GM12878 (cell line): Measurements from ENCODE around the gene HOXD1. TPM values are rescaled to one million over a fixed set of nuclear protein-coding genes. Genes with fewer than 3 reads are reported as not detected.

Source experiments
- ATAC-seq: fragments of 200-7000 bp; cut with Tn5 transposase; 3 replicates; pipeline ENCODE4 v1.9.1; 2020; ENCODE audit warnings: mild to moderate bottlenecking, moderate library complexity
- BruUV-seq: library from RNA; stranded (reverse); fragments of 400-500 nt; replicated peaks from 2 replicates; lab custom pipeline; 2021; lab: Mats Ljungman, UMichigan
- CTCF ChIA-PET: fragments of 300-600 bp; sonication (Branson Sonifier 250); formaldehyde crosslinking; extraction: SDS; loops from one replicate; lab custom pipeline; 2021; ENCODE audit warnings: inconsistent platforms; lab: Yijun Ruan, JAX
- POLR2A ChIA-PET: fragments of 350-600 bp; formaldehyde crosslinking; extraction: SDS; loops from one replicate; lab custom pipeline; 2021; ENCODE audit warnings: inconsistent platforms; lab: Charles Lee
- RAD21 ChIA-PET: fragments of 300-600 bp; sonication (Branson Sonifier 250); formaldehyde crosslinking; loops from one replicate; lab custom pipeline; 2023; ENCODE audit warnings: antibody characterized with exemption; ENCODE audit not compliant: unreplicated experiment; lab: Charles Lee
- SMC1A ChIA-PET: fragments of 300-600 bp; sonication (Branson Sonifier 250); formaldehyde crosslinking; loops from one replicate; lab custom pipeline; 2023; ENCODE audit not compliant: unreplicated experiment, uncharacterized antibody; lab: Charles Lee
- DNase-seq: peaks from one replicate; pipeline ENCODE4 v3.0.0-alpha.2; 2011; ENCODE audit warnings: low read depth, low spot score
- FAIRE-seq: peaks from 3 replicates; lab custom pipeline; 2011; peaks lifted over from hg19 to GRCh38; lab: Jason Lieb, UNC
- H2AFZ ChIP-seq: 2 replicates; pipeline ENCODE4 v1.6.0; 2011; ENCODE audit warnings: low read depth, low read length, control low read depth; ENCODE audit not compliant: control insufficient read depth
- H3K27ac ChIP-seq: 2 replicates; pipeline ENCODE4 v1.5.1; 2011; ENCODE audit warnings: control low read depth; ENCODE audit not compliant: control insufficient read depth, insufficient read depth
- H3K27me3 ChIP-seq, 2 experiments: replicated peaks in 1 of 2; 2 replicates each; pipeline versions ENCODE4 v1.6.0 to v1.6.1; 2011; ENCODE audit warnings: low read length in 1 of 2; ENCODE audit not compliant: control insufficient read depth in 2 of 2, insufficient read depth in 2 of 2
- H3K36me3 ChIP-seq, 2 experiments: 2 replicates each; pipeline ENCODE4 v1.5.1; 2011; ENCODE audit warnings: low read length in 1 of 2; ENCODE audit not compliant: control insufficient read depth in 2 of 2, insufficient read depth in 2 of 2
- H3K4me1 ChIP-seq: 2 replicates; pipeline ENCODE4 v1.6.1; 2011; ENCODE audit warnings: mild to moderate bottlenecking, low read length, moderate library complexity, mixed read lengths; ENCODE audit not compliant: control insufficient read depth, insufficient read depth
- H3K4me2 ChIP-seq: 2 replicates; pipeline ENCODE4 v1.6.0; 2011; ENCODE audit warnings: control low read depth; ENCODE audit not compliant: control insufficient read depth, insufficient read depth
- H3K4me3 ChIP-seq: fragments of 200-600 bp; sonication (generic); 2 replicates; pipeline ENCODE4 v1.5.1; 2016
- H3K79me2 ChIP-seq: 2 replicates; pipeline ENCODE4 v1.6.0; 2011; ENCODE audit warnings: low read length; ENCODE audit not compliant: control insufficient read depth, insufficient read depth
- H3K9ac ChIP-seq: 2 replicates; pipeline ENCODE4 v1.8.0; 2011; ENCODE audit warnings: low read length, control low read depth, mixed read lengths; ENCODE audit not compliant: control insufficient read depth, insufficient read depth
- H3K9me3 ChIP-seq: replicated peaks from 3 replicates; pipeline ENCODE4 v1.5.1; 2011; ENCODE audit warnings: mild to moderate bottlenecking, low read length; ENCODE audit not compliant: control insufficient read depth, insufficient read depth
- H4K20me1 ChIP-seq: 2 replicates; pipeline ENCODE4 v1.6.0; 2011; ENCODE audit not compliant: control insufficient read depth, insufficient read depth
- CHD4 ChIP-seq: fragments of 200-600 bp; sonication (generic); IDR thresholded peaks from 2 replicates; pipeline ENCODE4 v1.6.1; 2016; ENCODE audit warnings: mild to moderate bottlenecking
- EED ChIP-seq: sonication (generic); IDR thresholded peaks from 2 replicates; pipeline ENCODE4 v1.6.1; 2016; ENCODE audit warnings: antibody characterized with exemption, low read depth
- EZH2 ChIP-seq: IDR thresholded peaks from 2 replicates; pipeline ENCODE4 v1.6.1; 2012; ENCODE audit warnings: low read depth, mild to moderate bottlenecking, control low read depth, inconsistent platforms, low read length, borderline replicate concordance; ENCODE audit not compliant: control insufficient read depth
- POLR2AphosphoS2 ChIP-seq: IDR thresholded peaks from 2 replicates; pipeline ENCODE4 v1.6.1; 2011; ENCODE audit warnings: low read depth, mild to moderate bottlenecking, low read length, improper control_type of control experiment, moderate library complexity
- SUZ12 ChIP-seq: fragments of 200-600 bp; sonication (generic); IDR thresholded peaks from one replicate; pipeline ENCODE4 v1.6.1; 2018; ENCODE audit warnings: antibody characterized with exemption, mild to moderate bottlenecking; ENCODE audit not compliant: unreplicated experiment
- ZBTB33 ChIP-seq: fragments of 450-650 bp; IDR thresholded peaks from 2 replicates; pipeline ENCODE4 v1.6.1; 2017; ENCODE audit warnings: mild to moderate bottlenecking
- WGBS: methylation state at CpG from one replicate; pipeline ENCODE4 v1.1.6; 2016; ENCODE audit warnings: low lambda C conversion rate; ENCODE audit not compliant: insufficient replicate concordance, insufficient coverage; ENCODE audit errors: missing lambda C conversion rate; 5-methylcytosine and 5-hydroxymethylcytosine counted together
- in situ Hi-C: fragments of 300-500 bp; cut with MboI; formaldehyde crosslinking; loops from 9 replicates; pipeline ENCODE4 v1.14.3; 2018; ENCODE audit warnings: mixed read lengths
- intact Hi-C: fragments of 100-400 bp; cut with micrococcal nuclease; formaldehyde crosslinking; loops from one replicate; pipeline ENCODE4 v1.14.2; 2022; ENCODE audit not compliant: unreplicated experiment
- polyA plus RNA-seq, 11 experiments: library from polyadenylated mRNA; depleted of rRNA in 4 of 11; unstranded in 6 of 11; stranded (reverse) in 5 of 11; fragments of >200 nt; fragmentation: Nextera tagmentation in 4 of 11; fragmentation: Illumina TruSeq in 1 of 11; extraction: Ambion mirVana in 4 of 11; extraction: Trizol in 1 of 11; gene quantifications; 1 replicate in 1 of 11; 2 replicates in 10 of 11; pipeline versions ENCODE4 v1.2.1 to v1.2.3, GENCODE V29; 2011 to 2016; ENCODE audit warnings: inconsistent platforms in 2 of 11, missing spikeins in 2 of 11, low read depth in 1 of 11
- total RNA-seq, 4 experiments: library from RNA; depleted of rRNA in 3 of 4; stranded (reverse); fragments of >200 nt in 3 of 4; fragmentation: Illumina TruSeq in 1 of 4; extraction: Trizol in 1 of 4; gene quantifications; 2 replicates each; pipeline versions ENCODE4 v1.2.1 to v1.2.3, GENCODE V29; 2013 to 2021

The HOXD1 gene
- total and polyA plus RNA-seq, 10 of the 15 experiments (the other 5 are each of a cell fraction or from before 2014, with no cell fraction given): not detected

- in situ Hi-C loops (no loop called here), intact Hi-C loops (no loop called here)
- Histone ChIP-seq H3K9ac (no peak overlapping the region), H3K27me3 (peaks cover 2 to 23% of the 10 kb centered on the region in 2 experiments), H3K36me3 (no peaks in the 10 kb centered on the region), H3K4me1 (no peaks in the 10 kb centered on the region), H3K4me2 (0 out of 2 replicates have a peak overlapping the region, but pooled peaks have one; percentile 14), H4K20me1 (no peaks in the 10 kb centered on the region), H3K79me2 (no peaks in the 10 kb centered on the region), H2AFZ (no peak overlapping the region), H3K27ac (no peak overlapping the region), H3K4me3 (no peak overlapping the region), H3K9me3 (no peaks in the 10 kb centered on the region; the same call in 2 of the 3 replicates)
- POLR2A ChIA-PET: no interaction called here
- CTCF ChIA-PET: no interaction called here
- no TSS peak for BruUV-seq
- FAIRE-seq: no peak
- RAD21 ChIA-PET: no interaction called here
- SMC1A ChIA-PET: no interaction called here
- WGBS: 37% methylated on average over 60 of the region's 98 CpGs
- ATAC-seq: no peak
- no peak for DNase-seq
- TF ChIP-seq CHD4 (no peak), SUZ12 (peak; percentile 27)
These were observed 559 bp downstream of the HOXD1 start for GRCh38 chr2:176188774-176189680.

GRCh38 chr2:176189681-176190641 lies 1.5 kb downstream of the HOXD1 start:
- Histone ChIP-seq H3K79me2 (no peaks in the 10 kb centered on the region), H3K4me1 (no peaks in the 10 kb centered on the region), H4K20me1 (no peaks in the 10 kb centered on the region), H3K9ac (no peak overlapping the region), H2AFZ (no peak overlapping the region), H3K4me3 (no peak overlapping the region), H3K36me3 (no peaks in the 10 kb centered on the region), H3K9me3 (no peaks in the 10 kb centered on the region; the same call in 2 of the 3 replicates), H3K27me3 (peaks cover 2 to 23% of the 10 kb centered on the region in 2 experiments), H3K27ac (no peak overlapping the region), H3K4me2 (no peak overlapping the region)
- DNase-seq: no peak
- ChIA-PET POLR2A (no interaction called here), RAD21 (no interaction called here), CTCF (interaction anchor here (0.6 to 1.0 kb wide), 2 partner anchors 371 to 462 kb away, joined by 3 read pairs; no protein-coding TSS in a partner anchor), SMC1A (no interaction called here)
- BruUV-seq: no TSS peak
- 15% methylated on average over 28 of the region's 28 CpGs for WGBS
- no peak for FAIRE-seq
- intact Hi-C loops: no loop called here
- ATAC-seq: no peak
- in situ Hi-C loops: no loop called here
- no peak for TF ChIP-seq EED
- TF ChIP-seq ZBTB33: no peak
- TF ChIP-seq POLR2AphosphoS2: no peak
- TF ChIP-seq EZH2: peak; percentile 47; the same call in 1 of the 2 replicates
